ENCODE results near the gene P2RX1. TPM values are rescaled to one million over a fixed set of nuclear protein-coding genes. Genes with fewer than 3 reads are reported as not detected.

The P2RX1 gene
- total and polyA plus RNA-seq, 2 donors (not counting 1 experiment from before 2014, with no cell fraction given): 25.7 to 84.7 TPM

DNA sequence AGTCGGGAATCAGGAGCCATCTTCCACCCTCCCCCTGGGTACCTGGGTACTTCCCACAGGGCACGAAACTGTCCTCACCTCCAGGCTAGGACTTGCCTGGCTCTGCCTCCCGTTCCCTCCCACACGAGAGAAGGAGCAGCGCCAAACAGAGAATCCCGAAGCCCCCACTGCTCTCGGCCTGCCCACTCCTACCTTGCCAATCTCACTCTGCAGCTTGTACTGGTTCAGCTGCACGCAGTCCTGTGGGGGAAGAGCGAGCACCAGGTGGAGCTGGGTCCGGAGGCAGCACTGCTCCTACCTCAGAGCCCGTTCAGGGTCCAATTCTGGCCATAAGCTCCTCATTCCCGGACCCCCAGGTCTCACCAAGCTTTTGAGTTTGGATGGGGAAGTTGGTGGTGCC lies 32.1 kb downstream of the P2RX1 start:
- Histone ChIP-seq H3K4me1 (ENCODE audit: control insufficient read depth in 2 of 2, insufficient read depth in 2 of 2, low read length in 2 of 2) (peaks cover 20 to 25% of the 10 kb centered on the region in 2 donors), H3K27ac (ENCODE audit: low read length in 2 of 2) (no peak overlapping the region), H3K4me3 (ENCODE audit: control extremely low read depth in 1 of 5, extremely low read depth in 1 of 5, insufficient read depth in 1 of 5, low read depth in 2 of 5, low read length in 4 of 5) (no peak overlapping the region), H4K20me1 (ENCODE audit: control insufficient read depth, insufficient read depth, low read length, poor library complexity, severe bottlenecking) (no peaks in the 10 kb centered on the region), H3K27me3 (replicated peaks in 1 of 4; ENCODE audit: control extremely low read depth in 1 of 4, control insufficient read depth in 3 of 4, insufficient read depth in 4 of 4, low read length in 3 of 4) (no peaks in the 10 kb centered on the region), H3K79me2 (ENCODE audit: control insufficient read depth, insufficient read depth, low read length) (peaks cover 4% of the 10 kb centered on the region), H3K36me3 (replicated peaks in 1 of 2; ENCODE audit: control extremely low read depth in 1 of 2, control insufficient read depth in 1 of 2, extremely low read depth in 1 of 2, insufficient read depth in 2 of 2, low read length in 1 of 2) (peaks cover 0 to 14% of the 10 kb centered on the region in 2 experiments), H3K9me3 (ENCODE audit: control extremely low read depth in 1 of 3, control insufficient read depth in 2 of 3, insufficient read depth in 1 of 3, low read length in 2 of 3) (no peaks in the 10 kb centered on the region), H2AFZ (ENCODE audit: insufficient read depth, low read depth, low read length, poor library complexity, severe bottlenecking) (no peak overlapping the region), H3K4me2 (replicated peaks; ENCODE audit: low read depth, low read length, poor library complexity, severe bottlenecking) (no peak overlapping the region), H3K9ac (ENCODE audit: low read length) (no peak overlapping the region)
- H3K9me3 Mint-ChIP-seq (ENCODE audit: insufficient read depth): no peaks in the 10 kb centered on the region
- ATAC-seq (ENCODE audit: low read depth): no peak
- ChIA-PET POLR2A (no interaction called here), CTCF (no interaction called here)
- H3K4me1 Mint-ChIP-seq: peaks cover 19% of the 10 kb centered on the region
- no peak overlapping the region for H3K27ac Mint-ChIP-seq
- intact Hi-C loops (cut with micrococcal nuclease): no loop called here
- 97% methylated on average over 12 of the region's 12 CpGs for WGBS (ENCODE audit: insufficient coverage)
- DNase-seq: no peak
- H3K27me3 Mint-ChIP-seq: no peaks in the 10 kb centered on the region
- TF ChIP-seq, protein P1, sequence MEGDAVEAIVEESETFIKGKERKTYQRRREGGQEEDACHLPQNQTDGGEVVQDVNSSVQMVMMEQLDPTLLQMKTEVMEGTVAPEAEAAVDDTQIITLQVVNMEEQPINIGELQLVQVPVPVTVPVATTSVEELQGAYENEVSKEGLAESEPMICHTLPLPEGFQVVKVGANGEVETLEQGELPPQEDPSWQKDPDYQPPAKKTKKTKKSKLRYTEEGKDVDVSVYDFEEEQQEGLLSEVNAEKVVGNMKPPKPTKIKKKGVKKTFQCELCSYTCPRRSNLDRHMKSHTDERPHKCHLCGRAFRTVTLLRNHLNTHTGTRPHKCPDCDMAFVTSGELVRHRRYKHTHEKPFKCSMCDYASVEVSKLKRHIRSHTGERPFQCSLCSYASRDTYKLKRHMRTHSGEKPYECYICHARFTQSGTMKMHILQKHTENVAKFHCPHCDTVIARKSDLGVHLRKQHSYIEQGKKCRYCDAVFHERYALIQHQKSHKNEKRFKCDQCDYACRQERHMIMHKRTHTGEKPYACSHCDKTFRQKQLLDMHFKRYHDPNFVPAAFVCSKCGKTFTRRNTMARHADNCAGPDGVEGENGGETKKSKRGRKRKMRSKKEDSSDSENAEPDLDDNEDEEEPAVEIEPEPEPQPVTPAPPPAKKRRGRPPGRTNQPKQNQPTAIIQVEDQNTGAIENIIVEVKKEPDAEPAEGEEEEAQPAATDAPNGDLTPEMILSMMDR (IDR thresholded peaks at IDR 0.05): no peak
- TF ChIP-seq EZH2 (IDR thresholded peaks at IDR 0.05; ENCODE audit: borderline replicate concordance, insufficient read depth, low read depth, low read length, poor library complexity, severe bottlenecking): no peak
- H3K4me3 Mint-ChIP-seq: no peak overlapping the region

DNA sequence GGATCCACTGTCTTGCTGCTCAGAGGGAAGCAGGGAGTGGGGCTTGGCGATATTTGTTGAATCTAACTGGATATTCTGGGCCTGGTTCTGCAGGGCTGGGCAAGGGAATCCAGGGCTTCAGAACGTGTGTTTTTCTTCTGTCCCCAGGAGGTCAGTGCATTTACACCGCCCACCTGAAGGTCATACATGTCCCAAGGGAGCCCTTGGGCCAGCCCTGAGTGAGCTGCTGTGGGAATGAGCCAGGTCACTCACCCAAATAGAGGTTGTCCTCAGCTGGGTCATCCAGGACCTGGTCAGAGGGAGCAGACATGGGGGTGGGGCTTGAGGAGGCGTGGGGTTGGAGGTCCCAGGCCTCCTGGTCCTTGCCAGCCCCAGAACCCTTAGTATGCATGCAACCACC lies 34.0 kb downstream of the P2RX1 start:
- no peak overlapping the region for H3K27ac Mint-ChIP-seq
- ChIA-PET POLR2A (no interaction called here), CTCF (interaction anchor here (1.3 kb wide), 2 partner anchors 11 to 36 kb away, joined by 5 to 6 read pairs; partner anchors contain the start of genes CAMKK1 and NCBP3)
- Histone ChIP-seq H4K20me1 (ENCODE audit: control insufficient read depth, insufficient read depth, low read length, poor library complexity, severe bottlenecking) (no peaks in the 10 kb centered on the region), H3K4me3 (ENCODE audit: control extremely low read depth in 1 of 5, extremely low read depth in 1 of 5, insufficient read depth in 1 of 5, low read depth in 2 of 5, low read length in 4 of 5) (no peak overlapping the region), H3K4me1 (ENCODE audit: control insufficient read depth in 2 of 2, insufficient read depth in 2 of 2, low read length in 2 of 2) (peaks cover 10 to 11% of the 10 kb centered on the region in 2 donors), H3K27ac (ENCODE audit: low read length in 2 of 2) (no peak overlapping the region), H2AFZ (ENCODE audit: insufficient read depth, low read depth, low read length, poor library complexity, severe bottlenecking) (no peak overlapping the region), H3K4me2 (replicated peaks; ENCODE audit: low read depth, low read length, poor library complexity, severe bottlenecking) (no peak overlapping the region), H3K36me3 (replicated peaks in 1 of 2; ENCODE audit: control extremely low read depth in 1 of 2, control insufficient read depth in 1 of 2, extremely low read depth in 1 of 2, insufficient read depth in 2 of 2, low read length in 1 of 2) (peaks cover 0 to 16% of the 10 kb centered on the region in 2 experiments), H3K79me2 (ENCODE audit: control insufficient read depth, insufficient read depth, low read length) (no peaks in the 10 kb centered on the region), H3K9me3 (ENCODE audit: control extremely low read depth in 1 of 3, control insufficient read depth in 2 of 3, insufficient read depth in 1 of 3, low read length in 2 of 3) (no peaks in the 10 kb centered on the region), H3K9ac (ENCODE audit: low read length) (no peak overlapping the region), H3K27me3 (replicated peaks in 1 of 4; ENCODE audit: control extremely low read depth in 1 of 4, control insufficient read depth in 3 of 4, insufficient read depth in 4 of 4, low read length in 3 of 4) (no peaks in the 10 kb centered on the region)
- intact Hi-C loops (cut with micrococcal nuclease): no loop called here
- H3K4me3 Mint-ChIP-seq: no peak overlapping the region
- ATAC-seq (ENCODE audit: low read depth): no peak
- DNase-seq: no peak
- no peaks in the 10 kb centered on the region for H3K27me3 Mint-ChIP-seq
- no peaks in the 10 kb centered on the region for H3K9me3 Mint-ChIP-seq (ENCODE audit: insufficient read depth)
- WGBS (ENCODE audit: insufficient coverage): 90% methylated on average over 3 of the region's 4 CpGs
- H3K4me1 Mint-ChIP-seq: peaks cover 11% of the 10 kb centered on the region
- TF ChIP-seq, protein P1 (IDR thresholded peaks at IDR 0.05): no peak
- TF ChIP-seq EZH2 (IDR thresholded peaks at IDR 0.05; ENCODE audit: borderline replicate concordance, insufficient read depth, low read depth, low read length, poor library complexity, severe bottlenecking): no peak
